Smooth muscle cell (in vitro differentiated cells): ENCODE data around the gene EPYC. TPM values are rescaled to one million over a fixed set of nuclear protein-coding genes. Genes with fewer than 3 reads are reported as not detected.

Experiments used
- DNase-seq: peaks from one replicate; lab custom pipeline; 2025; ENCODE audit not compliant: unreplicated experiment; lab: John Stamatoyannopoulos, UW
- H2AFZ ChIP-seq: fragments of 200-600 bp; sonication (generic); 2 replicates; pipeline ENCODE4 v1.6.0; 2016; ENCODE audit warnings: antibody characterized with exemption, low read depth, mild to moderate bottlenecking
- H3F3A ChIP-seq: fragments of 200-600 bp; sonication (generic); 2 replicates; pipeline ENCODE4 v1.6.0; 2017; ENCODE audit warnings: antibody characterized with exemption, low read depth
- H3K27ac ChIP-seq: fragments of 200-600 bp; sonication (generic); 2 replicates; pipeline ENCODE4 v1.5.1; 2016; ENCODE audit warnings: low read depth, mild to moderate bottlenecking
- H3K27me3 ChIP-seq: fragments of 200-600 bp; sonication (generic); 2 replicates; pipeline ENCODE4 v1.6.1; 2016; ENCODE audit warnings: low read depth, mild to moderate bottlenecking
- H3K36me3 ChIP-seq: fragments of 200-600 bp; sonication (generic); 2 replicates; pipeline ENCODE4 v1.5.1; 2016; ENCODE audit warnings: low read depth
- H3K4me1 ChIP-seq: fragments of 200-600 bp; sonication (generic); 2 replicates; pipeline ENCODE4 v1.5.1; 2016; ENCODE audit warnings: low read depth
- H3K4me2 ChIP-seq: fragments of 200-600 bp; sonication (generic); 2 replicates; pipeline ENCODE4 v1.6.0; 2016; ENCODE audit warnings: mild to moderate bottlenecking
- H3K4me3 ChIP-seq: fragments of 200-600 bp; sonication (generic); 2 replicates; pipeline ENCODE4 v1.5.1; 2016; ENCODE audit warnings: mild to moderate bottlenecking
- H3K79me2 ChIP-seq: fragments of 200-600 bp; sonication (generic); 2 replicates; pipeline ENCODE4 v1.6.0; 2016; ENCODE audit warnings: low read depth, mild to moderate bottlenecking
- H3K9ac ChIP-seq: fragments of 200-600 bp; sonication (generic); 2 replicates; pipeline ENCODE4 v1.6.0; 2016; ENCODE audit warnings: low read depth
- H3K9me3 ChIP-seq: fragments of 200-600 bp; sonication (generic); replicated peaks from 2 replicates; pipeline ENCODE4 v1.5.1; 2016; ENCODE audit warnings: low read depth
- H4K20me1 ChIP-seq: fragments of 200-600 bp; sonication (generic); 2 replicates; pipeline ENCODE4 v1.6.0; 2016; ENCODE audit warnings: low read depth
- WGBS: methylation state at CpG from one replicate; pipeline ENCODE4 v1.1.7; 2016; ENCODE audit warnings: low lambda C conversion rate; 5-methylcytosine and 5-hydroxymethylcytosine counted together
- polyA plus RNA-seq: library from polyadenylated mRNA; unstranded; fragments of >200 nt; fragmentation: Nextera tagmentation; extraction: Ambion mirVana; gene quantifications from 2 replicates; pipeline ENCODE4 v1.2.1, GENCODE V29; 2016
- total RNA-seq: library from RNA; depleted of rRNA; stranded (reverse); fragments of >200 nt; gene quantifications from 2 replicates; pipeline ENCODE4 v1.2.3, GENCODE V29; 2014
- TF ChIP-seq, protein P1 (sequence below): fragments of 200-600 bp; sonication (generic); IDR thresholded peaks from 2 replicates; pipeline ENCODE4 v1.5.1; 2017; ENCODE audit warnings: borderline replicate concordance, mild to moderate bottlenecking, antibody characterized with exemption; ENCODE audit not compliant: insufficient read depth, poor library complexity, severe bottlenecking

EPYC gene
- total and polyA plus RNA-seq, 2 experiments from 2014 or later = 0.13 to 1.1 TPM

DNA sequence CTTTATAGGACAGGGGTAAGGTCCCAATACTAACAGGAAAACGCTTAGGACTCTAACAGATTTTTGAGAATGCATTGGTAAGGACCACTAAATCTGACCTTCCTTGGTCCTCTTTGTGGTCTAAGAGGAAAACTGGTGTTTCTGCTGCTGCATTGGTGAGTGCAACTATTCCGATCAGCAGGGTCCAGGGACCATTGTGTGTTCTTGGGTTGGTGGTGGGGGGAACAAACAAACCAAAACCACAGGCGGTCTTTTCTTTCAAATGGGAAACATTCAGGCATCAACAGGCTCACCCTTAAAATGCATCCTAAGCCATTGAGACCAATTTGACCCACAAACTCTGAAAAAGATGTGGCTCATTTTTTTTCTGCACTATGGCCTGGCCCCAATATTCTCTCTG, 20.7 kb downstream of the EPYC start:
- DNase-seq = no peak
- no peaks in the 10 kb centered on the region for H3K27me3 ChIP-seq
- H3K9ac ChIP-seq = no peak overlapping the region
- no peak overlapping the region for H2AFZ ChIP-seq
- H4K20me1 ChIP-seq = no peaks in the 10 kb centered on the region
- H3K27ac ChIP-seq = no peak overlapping the region
- WGBS = 82% methylated on average over 3 of the region's 3 CpGs
- H3K4me1 ChIP-seq = peaks cover 8% of the 10 kb centered on the region
- H3K4me2 ChIP-seq = no peak overlapping the region
- H3K4me3 ChIP-seq = no peak overlapping the region
- H3K9me3 ChIP-seq = no peaks in the 10 kb centered on the region
- H3F3A ChIP-seq = peaks cover 6% of the 10 kb centered on the region
- peaks cover 4% of the 10 kb centered on the region for H3K79me2 ChIP-seq
- H3K36me3 ChIP-seq = no peaks in the 10 kb centered on the region
- TF ChIP-seq, protein P1, sequence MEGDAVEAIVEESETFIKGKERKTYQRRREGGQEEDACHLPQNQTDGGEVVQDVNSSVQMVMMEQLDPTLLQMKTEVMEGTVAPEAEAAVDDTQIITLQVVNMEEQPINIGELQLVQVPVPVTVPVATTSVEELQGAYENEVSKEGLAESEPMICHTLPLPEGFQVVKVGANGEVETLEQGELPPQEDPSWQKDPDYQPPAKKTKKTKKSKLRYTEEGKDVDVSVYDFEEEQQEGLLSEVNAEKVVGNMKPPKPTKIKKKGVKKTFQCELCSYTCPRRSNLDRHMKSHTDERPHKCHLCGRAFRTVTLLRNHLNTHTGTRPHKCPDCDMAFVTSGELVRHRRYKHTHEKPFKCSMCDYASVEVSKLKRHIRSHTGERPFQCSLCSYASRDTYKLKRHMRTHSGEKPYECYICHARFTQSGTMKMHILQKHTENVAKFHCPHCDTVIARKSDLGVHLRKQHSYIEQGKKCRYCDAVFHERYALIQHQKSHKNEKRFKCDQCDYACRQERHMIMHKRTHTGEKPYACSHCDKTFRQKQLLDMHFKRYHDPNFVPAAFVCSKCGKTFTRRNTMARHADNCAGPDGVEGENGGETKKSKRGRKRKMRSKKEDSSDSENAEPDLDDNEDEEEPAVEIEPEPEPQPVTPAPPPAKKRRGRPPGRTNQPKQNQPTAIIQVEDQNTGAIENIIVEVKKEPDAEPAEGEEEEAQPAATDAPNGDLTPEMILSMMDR = no peak

DNA sequence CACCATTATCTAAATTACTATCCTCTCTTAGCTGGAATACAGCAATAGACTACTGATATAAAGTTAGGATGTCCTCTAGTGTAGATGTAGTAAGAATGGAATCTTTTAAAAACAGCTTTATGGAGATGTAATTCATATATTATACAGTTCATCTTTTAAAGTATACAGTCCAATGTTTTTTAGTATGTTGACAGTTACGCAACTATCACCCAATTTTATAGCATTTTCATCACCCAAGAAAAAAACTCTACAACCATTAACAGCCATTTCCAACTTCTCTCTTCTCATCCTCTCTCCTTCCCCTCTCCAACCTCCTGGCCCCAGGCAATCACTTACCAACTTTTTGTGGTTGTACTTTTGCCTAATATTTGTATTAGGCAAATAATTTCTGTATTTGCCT, 22.6 kb downstream of the EPYC start:
- no peak for DNase-seq
- no peak overlapping the region for H3K4me2 ChIP-seq

DNA sequence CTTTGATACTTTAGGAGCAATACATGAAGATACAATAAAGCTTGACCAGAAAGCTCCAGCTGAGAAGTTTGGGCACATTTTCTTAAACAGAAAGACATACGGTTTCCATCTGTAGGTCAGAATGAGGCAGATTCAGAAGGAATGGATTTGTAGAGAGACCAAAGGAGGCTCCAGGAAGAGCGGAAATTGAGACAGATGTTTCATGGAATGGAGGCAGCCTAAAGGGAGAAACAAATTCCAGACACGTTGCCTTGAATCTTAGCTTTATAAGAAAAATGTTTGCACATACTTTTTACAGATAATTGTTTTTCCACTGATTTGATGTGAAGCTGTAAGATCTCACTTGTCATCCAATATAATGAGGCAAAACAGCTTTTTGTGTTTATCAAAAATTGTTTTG, 24.8 kb downstream of the EPYC start:
- H3K4me3 ChIP-seq = no peak overlapping the region
- peaks cover 4% of the 10 kb centered on the region for H3K79me2 ChIP-seq
- peak overlapping the region; percentile 30 for H3K9ac ChIP-seq
- H3K27ac ChIP-seq = peak overlapping the region; percentile 76
- no peaks in the 10 kb centered on the region for H3K27me3 ChIP-seq
- H3K9me3 ChIP-seq = no peaks in the 10 kb centered on the region
- TF ChIP-seq, protein P1 = no peak
- H3F3A ChIP-seq = peaks cover 8% of the 10 kb centered on the region
- no peaks in the 10 kb centered on the region for H3K36me3 ChIP-seq
- no peaks in the 10 kb centered on the region for H4K20me1 ChIP-seq
- peak overlapping the region; percentile 76 for H3K4me2 ChIP-seq
- H2AFZ ChIP-seq = peak overlapping the region; percentile 92
- 26% methylated on average over 3 of the region's 3 CpGs for WGBS
- no peak for DNase-seq
- H3K4me1 ChIP-seq = peaks cover 15% of the 10 kb centered on the region

More for the DNA sequence above, 22.6 kb downstream of the EPYC start:
- 94% methylated on average over 1 of the region's 1 CpG for WGBS
- H3K9ac ChIP-seq = no peak overlapping the region
- no peaks in the 10 kb centered on the region for H4K20me1 ChIP-seq
- no peaks in the 10 kb centered on the region for H3K27me3 ChIP-seq
- H3K79me2 ChIP-seq = peaks cover 4% of the 10 kb centered on the region
- no peak overlapping the region for H2AFZ ChIP-seq
- no peak overlapping the region for H3K4me3 ChIP-seq
- H3K36me3 ChIP-seq = no peaks in the 10 kb centered on the region
- peaks cover 8% of the 10 kb centered on the region for H3F3A ChIP-seq
- no peaks in the 10 kb centered on the region for H3K9me3 ChIP-seq
- H3K27ac ChIP-seq = no peak overlapping the region
- TF ChIP-seq, protein P1 = no peak
- H3K4me1 ChIP-seq = peaks cover 15% of the 10 kb centered on the region

DNA sequence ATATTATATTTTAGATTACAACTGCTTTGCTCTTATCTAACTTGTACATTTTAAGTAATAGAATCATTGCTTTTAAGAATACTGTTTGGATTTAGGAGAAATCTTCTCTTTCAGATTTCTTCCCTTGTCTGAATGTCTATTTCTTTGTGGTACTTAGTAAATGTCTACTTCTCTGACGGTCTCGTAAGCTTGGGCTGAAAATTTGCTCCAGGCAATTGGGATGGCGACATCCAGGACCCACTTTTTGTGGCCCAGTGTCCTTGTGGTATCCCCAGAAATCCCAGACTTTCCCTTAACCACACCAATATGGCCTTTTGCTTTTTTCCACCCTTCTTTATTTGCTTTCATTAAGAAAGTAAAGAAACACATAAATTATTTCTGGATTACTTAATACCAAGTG, 25.8 kb downstream of the EPYC start:
- Histone ChIP-seq H3K4me3 (no peak overlapping the region), H3K9me3 (no peaks in the 10 kb centered on the region), H3K79me2 (peaks cover 4% of the 10 kb centered on the region), H2AFZ (peak overlapping the region; percentile 43), H3K27ac (peak overlapping the region; percentile 76), H3K4me1 (peaks cover 15% of the 10 kb centered on the region), H4K20me1 (no peaks in the 10 kb centered on the region), H3F3A (peaks cover 8% of the 10 kb centered on the region), H3K36me3 (no peaks in the 10 kb centered on the region), H3K4me2 (peak overlapping the region; percentile 76), H3K9ac (no peak overlapping the region), H3K27me3 (no peaks in the 10 kb centered on the region)
- TF ChIP-seq, protein P1 = no peak
- DNase-seq = no peak
- WGBS = 58% methylated on average over 3 of the region's 3 CpGs
